Ascending aorta (tissue), 2 donors: ENCODE data around the gene ADGRG4. TPM values are rescaled to one million over a fixed set of nuclear protein-coding genes. Genes with fewer than 3 reads are reported as not detected.

Experiments
- DNase-seq, 2 donors: peaks; one replicate each; pipeline ENCODE4 v3.0.0-alpha.2; 2019; ENCODE audit warnings: low spot score in 2 of 2
- H3K27ac ChIP-seq, 2 donors: fragments of 200-600 bp; sonication (generic); one replicate each; pipeline ENCODE4 v1.5.1; 2016 to 2017; ENCODE audit warnings: mild to moderate bottlenecking in 1 of 2
- H3K27me3 ChIP-seq: fragments of 200-600 bp; sonication (generic); one replicate; pipeline ENCODE4 v1.5.1; 2017
- H3K36me3 ChIP-seq, 2 donors: fragments of 200-600 bp; sonication (generic); one replicate each; pipeline ENCODE4 v1.5.1; 2016
- H3K4me1 ChIP-seq, 2 donors: fragments of 200-600 bp; sonication (generic); one replicate each; pipeline ENCODE4 v1.5.1; 2016 to 2017; ENCODE audit warnings: mild to moderate bottlenecking in 1 of 2
- H3K4me3 ChIP-seq, 2 donors: fragments of 200-600 bp; sonication (generic); one replicate each; pipeline ENCODE4 v1.5.1; 2016 to 2017; ENCODE audit warnings: mild to moderate bottlenecking in 1 of 2
- H3K9me3 ChIP-seq, 2 donors: fragments of 200-600 bp; sonication (generic); one replicate each; pipeline ENCODE4 v1.5.1; 2016
- intact Hi-C: fragments of 100-400 bp; cut with DNase I; formaldehyde crosslinking; loops from one replicate; pipeline ENCODE4 v1.15.1; 2023
- total RNA-seq: library from RNA; depleted of rRNA; stranded (reverse); fragments of >200 nt; gene quantifications from one replicate; pipeline ENCODE4 v1.1.0, GENCODE V29; 2016
- TF ChIP-seq, protein P1 (sequence below), 3 experiments: fragments of 200-600 bp in 2 of 3; fragments of 450-650 bp in 1 of 3; sonication (generic) in 2 of 3; IDR thresholded peaks; one replicate each; pipeline ENCODE4 v1.5.1; 2016 to 2019; ENCODE audit warnings: antibody characterized with exemption in 3 of 3, mild to moderate bottlenecking in 1 of 3, moderate library complexity in 1 of 3

Gene ADGRG4
- total RNA-seq, 1 donor from 2014 or later: 0.75 TPM

DNA sequence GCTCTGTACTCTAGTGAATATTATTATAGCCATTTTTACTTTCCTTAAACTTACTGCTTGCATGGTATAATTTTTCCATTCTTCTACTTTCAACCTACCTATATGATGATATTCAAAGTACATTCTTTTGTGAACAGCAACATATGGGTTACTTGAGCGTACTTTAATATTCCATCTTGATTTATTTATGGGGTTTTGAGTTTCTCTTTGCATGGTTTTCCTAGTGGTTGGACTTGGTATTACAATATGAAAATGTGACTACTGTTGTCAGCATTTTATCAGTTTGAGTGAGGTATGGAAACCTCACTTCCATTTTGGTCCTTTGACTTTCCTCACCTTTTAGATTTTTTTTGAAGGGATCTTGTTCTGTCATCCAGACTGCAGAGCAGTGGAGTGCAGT lies 35.9 kb downstream of the ADGRG4 start:
- intact Hi-C loops: no loop called here
- H3K27me3 ChIP-seq: no peaks in the 10 kb centered on the region
- no peak for DNase-seq
- no peak overlapping the region for H3K4me3 ChIP-seq
- no peaks in the 10 kb centered on the region for H3K4me1 ChIP-seq
- no peak overlapping the region for H3K27ac ChIP-seq
- no peaks in the 10 kb centered on the region for H3K36me3 ChIP-seq
- TF ChIP-seq, protein P1, sequence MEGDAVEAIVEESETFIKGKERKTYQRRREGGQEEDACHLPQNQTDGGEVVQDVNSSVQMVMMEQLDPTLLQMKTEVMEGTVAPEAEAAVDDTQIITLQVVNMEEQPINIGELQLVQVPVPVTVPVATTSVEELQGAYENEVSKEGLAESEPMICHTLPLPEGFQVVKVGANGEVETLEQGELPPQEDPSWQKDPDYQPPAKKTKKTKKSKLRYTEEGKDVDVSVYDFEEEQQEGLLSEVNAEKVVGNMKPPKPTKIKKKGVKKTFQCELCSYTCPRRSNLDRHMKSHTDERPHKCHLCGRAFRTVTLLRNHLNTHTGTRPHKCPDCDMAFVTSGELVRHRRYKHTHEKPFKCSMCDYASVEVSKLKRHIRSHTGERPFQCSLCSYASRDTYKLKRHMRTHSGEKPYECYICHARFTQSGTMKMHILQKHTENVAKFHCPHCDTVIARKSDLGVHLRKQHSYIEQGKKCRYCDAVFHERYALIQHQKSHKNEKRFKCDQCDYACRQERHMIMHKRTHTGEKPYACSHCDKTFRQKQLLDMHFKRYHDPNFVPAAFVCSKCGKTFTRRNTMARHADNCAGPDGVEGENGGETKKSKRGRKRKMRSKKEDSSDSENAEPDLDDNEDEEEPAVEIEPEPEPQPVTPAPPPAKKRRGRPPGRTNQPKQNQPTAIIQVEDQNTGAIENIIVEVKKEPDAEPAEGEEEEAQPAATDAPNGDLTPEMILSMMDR (IDR thresholded peaks at IDR 0.05): no peak
- peaks cover 0 to 8% of the 10 kb centered on the region in 2 donors for H3K9me3 ChIP-seq

DNA sequence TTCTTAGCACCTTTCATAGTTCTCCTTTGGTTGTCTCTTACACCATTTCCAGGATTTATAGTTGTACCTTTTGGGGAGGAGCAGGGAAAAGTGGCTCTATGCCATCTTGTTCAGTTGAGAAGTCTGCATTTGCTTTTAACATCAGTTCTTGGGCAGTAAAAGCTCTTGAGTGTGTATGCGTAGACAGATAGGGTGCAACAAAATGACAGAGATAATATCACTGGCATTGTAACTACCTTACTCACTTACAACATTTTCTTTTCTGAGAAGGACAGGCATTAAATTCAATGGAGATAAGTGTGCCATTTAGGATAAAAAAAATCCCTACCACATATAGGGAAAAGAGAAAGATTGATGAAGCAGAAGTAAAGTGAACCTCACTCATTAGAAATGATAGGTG lies 38.9 kb downstream of the ADGRG4 start:
- TF ChIP-seq, protein P1 (IDR thresholded peaks at IDR 0.05): no peak
- Histone ChIP-seq H3K27ac (no peak overlapping the region), H3K27me3 (no peaks in the 10 kb centered on the region), H3K4me3 (no peak overlapping the region), H3K9me3 (peaks cover 0 to 8% of the 10 kb centered on the region in 2 donors), H3K36me3 (no peaks in the 10 kb centered on the region), H3K4me1 (no peaks in the 10 kb centered on the region)
- DNase-seq: no peak
- intact Hi-C loops: no loop called here

DNA sequence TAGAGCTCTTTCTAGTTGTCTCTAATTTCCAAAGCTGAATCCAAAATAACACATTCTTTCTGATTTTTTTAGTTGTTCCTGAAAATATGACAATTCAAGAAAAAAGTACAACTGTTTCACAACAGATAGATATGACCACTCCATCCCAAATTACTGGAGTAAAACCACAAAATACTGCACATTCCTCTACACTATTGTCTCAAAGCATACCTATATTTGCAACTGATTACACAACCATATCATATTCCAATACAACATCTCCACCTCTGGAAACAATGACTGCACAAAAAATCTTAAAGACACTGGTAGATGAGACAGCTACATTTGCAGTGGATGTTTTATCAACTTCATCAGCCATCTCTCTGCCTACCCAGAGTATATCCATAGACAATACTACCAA lies 43.6 kb downstream of the ADGRG4 start:
- TF ChIP-seq, protein P1 (IDR thresholded peaks at IDR 0.05): no peak
- no peak for DNase-seq
- Histone ChIP-seq H3K4me3 (no peak overlapping the region), H3K9me3 (no peaks in the 10 kb centered on the region), H3K27ac (no peak overlapping the region), H3K4me1 (no peaks in the 10 kb centered on the region), H3K36me3 (no peaks in the 10 kb centered on the region), H3K27me3 (no peaks in the 10 kb centered on the region)
- intact Hi-C loops: no loop called here

DNA sequence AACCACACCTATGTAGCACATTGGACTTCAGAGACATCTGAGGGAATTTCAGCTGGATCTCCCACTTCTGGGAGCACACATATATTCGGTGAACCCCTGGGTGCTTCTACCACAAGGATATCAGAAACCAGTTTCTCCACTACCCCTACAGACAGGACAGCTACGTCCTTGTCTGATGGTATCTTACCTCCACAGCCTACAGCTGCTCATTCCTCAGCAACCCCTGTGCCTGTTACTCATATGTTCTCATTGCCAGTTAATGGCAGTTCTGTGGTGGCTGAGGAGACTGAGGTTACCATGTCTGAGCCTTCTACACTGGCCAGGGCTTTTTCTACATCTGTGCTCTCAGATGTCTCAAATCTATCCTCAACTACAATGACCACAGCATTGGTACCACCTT lies 45.7 kb downstream of the ADGRG4 start:
- H3K9me3 ChIP-seq: no peaks in the 10 kb centered on the region
- H3K4me1 ChIP-seq: no peaks in the 10 kb centered on the region
- DNase-seq: no peak
- H3K27me3 ChIP-seq: no peaks in the 10 kb centered on the region
- H3K36me3 ChIP-seq: no peaks in the 10 kb centered on the region
- H3K27ac ChIP-seq: no peak overlapping the region
- no peak overlapping the region for H3K4me3 ChIP-seq
- intact Hi-C loops: no loop called here
- TF ChIP-seq, protein P1 (IDR thresholded peaks at IDR 0.05): no peak

DNA sequence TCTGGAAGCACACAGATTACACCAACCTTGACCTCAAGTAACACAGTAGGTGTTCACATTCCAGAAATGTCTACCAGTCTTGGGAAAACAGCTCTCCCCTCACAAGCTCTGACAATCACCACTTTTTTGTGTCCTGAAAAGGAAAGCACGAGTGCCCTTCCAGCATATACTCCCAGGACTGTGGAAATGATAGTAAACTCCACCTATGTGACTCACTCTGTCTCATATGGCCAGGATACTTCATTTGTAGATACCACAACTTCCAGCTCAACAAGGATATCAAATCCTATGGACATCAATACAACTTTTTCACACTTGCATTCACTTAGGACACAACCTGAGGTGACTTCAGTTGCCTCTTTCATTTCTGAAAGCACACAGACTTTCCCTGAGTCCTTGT lies 46.9 kb downstream of the ADGRG4 start:
- H3K27ac ChIP-seq: no peak overlapping the region
- no peak overlapping the region for H3K4me3 ChIP-seq
- TF ChIP-seq, protein P1 (IDR thresholded peaks at IDR 0.05): no peak
- intact Hi-C loops: no loop called here
- H3K9me3 ChIP-seq: no peaks in the 10 kb centered on the region
- no peaks in the 10 kb centered on the region for H3K27me3 ChIP-seq
- no peaks in the 10 kb centered on the region for H3K36me3 ChIP-seq
- no peak for DNase-seq
- H3K4me1 ChIP-seq: no peaks in the 10 kb centered on the region

DNA sequence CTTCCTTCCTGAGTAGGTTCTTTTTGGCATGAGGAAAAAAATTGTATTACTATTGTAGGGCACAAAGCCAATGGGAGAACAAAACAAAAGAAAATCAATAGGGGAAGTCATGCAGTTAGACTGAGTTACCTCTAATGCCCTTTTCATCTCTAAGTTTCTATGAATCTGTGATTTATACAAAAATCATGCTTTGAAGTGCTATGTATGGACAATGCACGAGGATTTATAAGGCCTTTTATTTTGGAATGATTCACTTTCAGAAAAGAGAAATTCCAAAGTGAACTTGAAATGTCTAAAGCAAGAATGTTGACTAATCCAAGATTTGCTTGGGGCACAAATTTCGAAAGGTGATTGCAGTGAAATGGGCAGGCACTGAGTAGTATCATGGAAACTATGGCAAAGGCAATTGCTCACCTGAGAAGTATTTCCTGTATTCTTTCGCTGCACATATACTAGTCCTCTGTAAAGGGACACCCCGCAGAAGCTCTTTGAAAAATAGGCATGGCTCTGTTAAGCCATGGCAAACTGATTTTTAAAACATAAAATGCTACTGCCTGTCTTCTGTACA lies 52.8 kb downstream of the ADGRG4 start:
- Histone ChIP-seq H3K27ac (no peak overlapping the region), H3K4me1 (no peaks in the 10 kb centered on the region), H3K9me3 (no peaks in the 10 kb centered on the region), H3K4me3 (no peak overlapping the region), H3K36me3 (no peaks in the 10 kb centered on the region), H3K27me3 (no peaks in the 10 kb centered on the region)
- TF ChIP-seq, protein P1 (IDR thresholded peaks at IDR 0.05): no peak
- intact Hi-C loops: no loop called here
- DNase-seq: no peak
